ENCODE results near the gene BPIFB4. TPM values are rescaled to one million over a fixed set of nuclear protein-coding genes. Genes with fewer than 3 reads are reported as not detected.
"Not testable (repeated sequence)": the region's sequence is repeated elsewhere in the genome, so short reads cannot be mapped to it uniquely, and the experiment has no call there.

Gene BPIFB4
- not detected for polyA plus RNA-seq (2013, experiment 1 of 2; ENCODE audit: insufficient read length)
- not detected for polyA plus RNA-seq (2013, experiment 2 of 2; ENCODE audit: insufficient read length)

- peak; percentile 70 for DNase-seq
Observed at GRCh38 chr20:33079259-33079658, at the start of gene BPIFB4. Gene BPIFB4, plus strand, starts transcription at chr20:33079643. Its CDS starts 1,884 bp downstream, at chr20:33081527.

GRCh38 chr20:33030076-33030475 lies 49.4 kb upstream of the BPIFB4 start:
- DNase-seq: no peak

- no peak for DNase-seq
Observed at GRCh38 chr20:33030569-33030968, 48.9 kb upstream of the BPIFB4 start.

- DNase-seq: no peak
Observed at GRCh38 chr20:33031531-33031930, 47.9 kb upstream of the BPIFB4 start, which contains the start of gene BPIFB6. Gene BPIFB6, plus strand, starts transcription at chr20:33031648. Its CDS starts 0 bp downstream, at chr20:33031648.

- DNase-seq: no peak
Observed at GRCh38 chr20:33032555-33032954, 46.9 kb upstream of the BPIFB4 start.

GRCh38 chr20:33033381-33033780 lies 46.1 kb upstream of the BPIFB4 start:
- no peak for DNase-seq

GRCh38 chr20:33034115-33034514 lies 45.3 kb upstream of the BPIFB4 start:
- DNase-seq: no peak

GRCh38 chr20:33034901-33035492 lies 44.4 kb upstream of the BPIFB4 start:
- no peak for DNase-seq

- DNase-seq: no peak
Observed at GRCh38 chr20:33037456-33037855, 42.0 kb upstream of the BPIFB4 start.

- DNase-seq: no peak
Observed at GRCh38 chr20:33038243-33038642, 41.2 kb upstream of the BPIFB4 start.

GRCh38 chr20:33042430-33042829 lies 37.0 kb upstream of the BPIFB4 start:
- no peak for DNase-seq

GRCh38 chr20:33042983-33043730 lies 36.3 kb upstream of the BPIFB4 start:
- no peak for DNase-seq

GRCh38 chr20:33043731-33044181 lies 35.7 kb upstream of the BPIFB4 start:
- DNase-seq: no peak

GRCh38 chr20:33045129-33045721 lies 34.2 kb upstream of the BPIFB4 start:
- not testable (repeated sequence) for DNase-seq

GRCh38 chr20:33046412-33046811 lies 33.0 kb upstream of the BPIFB4 start:
- no peak for DNase-seq

- DNase-seq: no peak
Observed at GRCh38 chr20:33051333-33051732, 28.1 kb upstream of the BPIFB4 start.

- DNase-seq: no peak
Observed at GRCh38 chr20:33053291-33054106, 25.9 kb upstream of the BPIFB4 start, which contains the start of gene BPIFB3. Gene BPIFB3, plus strand, starts transcription at chr20:33053903. Its CDS starts 1,533 bp downstream, at chr20:33055436.

GRCh38 chr20:33054381-33054780 lies 25.1 kb upstream of the BPIFB4 start:
- no peak for DNase-seq

- no peak for DNase-seq
Observed at GRCh38 chr20:33054791-33055190, 24.7 kb upstream of the BPIFB4 start.

- no peak for DNase-seq
Observed at GRCh38 chr20:33059136-33059535, 20.3 kb upstream of the BPIFB4 start.

GRCh38 chr20:33059741-33060390 lies 19.6 kb upstream of the BPIFB4 start:
- DNase-seq: no peak

GRCh38 chr20:33061658-33062028 lies 17.8 kb upstream of the BPIFB4 start:
- no peak for DNase-seq

Measured in fibroblast of skin of abdomen (primary cell).